Keratinocyte (primary cell): ENCODE results near the gene MYRIP. TPM values are rescaled to one million over a fixed set of nuclear protein-coding genes. Genes with fewer than 3 reads are reported as not detected.

Source experiments
- DNase-seq: peaks from one replicate; pipeline ENCODE4 v3.0.0-alpha.2; 2011; ENCODE audit warnings: low read depth, missing footprints, low spot score
- FAIRE-seq: peaks from 2 replicates; lab custom pipeline; 2011; peaks lifted over from hg19 to GRCh38; lab: Jason Lieb, UNC
- H2AFZ ChIP-seq: 2 replicates; pipeline ENCODE4 v1.6.0; 2012; ENCODE audit warnings: low read length, control low read depth, inconsistent platforms; ENCODE audit not compliant: control insufficient read depth
- H3K27ac ChIP-seq: 2 replicates; pipeline ENCODE4 v1.5.1; 2011; ENCODE audit warnings: low read length; ENCODE audit not compliant: control insufficient read depth, insufficient read depth
- H3K27me3 ChIP-seq: 3 replicates; pipeline ENCODE4 v1.6.0; 2011; ENCODE audit warnings: low read length; ENCODE audit not compliant: control insufficient read depth, insufficient read depth; ENCODE audit errors: extremely low read depth
- H3K36me3 ChIP-seq, 2 experiments: 2 replicates in 1 of 2; 3 replicates in 1 of 2; pipeline ENCODE4 v1.5.1; 2011; ENCODE audit warnings: low read length in 2 of 2, mild to moderate bottlenecking in 1 of 2; ENCODE audit not compliant: control insufficient read depth in 2 of 2, insufficient read depth in 2 of 2; ENCODE audit errors: extremely low read depth in 1 of 2
- H3K4me1 ChIP-seq: 3 replicates; pipeline ENCODE4 v1.5.1; 2011; ENCODE audit warnings: low read length; ENCODE audit not compliant: control insufficient read depth, insufficient read depth; ENCODE audit errors: extremely low read depth
- H3K4me2 ChIP-seq: 3 replicates; pipeline ENCODE4 v1.6.0; 2011; ENCODE audit warnings: low read depth, low read length; ENCODE audit not compliant: control insufficient read depth, insufficient read depth; ENCODE audit errors: extremely low read depth
- H3K4me3 ChIP-seq, 3 experiments: fragments of 200-600 bp in 1 of 3; sonication (generic) in 1 of 3; 2 replicates in 2 of 3; 3 replicates in 1 of 3; pipeline ENCODE4 v1.5.1; 2011 to 2016; ENCODE audit warnings: low read length in 3 of 3, mild to moderate bottlenecking in 3 of 3, control low read depth in 2 of 3, inconsistent platforms in 1 of 3, low read depth in 1 of 3, mixed read lengths in 1 of 3, mixed run types in 1 of 3, moderate library complexity in 1 of 3; ENCODE audit not compliant: control insufficient read depth in 2 of 3, insufficient read depth in 2 of 3; ENCODE audit errors: extremely low read depth in 1 of 3
- H3K79me2 ChIP-seq: 2 replicates; pipeline ENCODE4 v1.6.0; 2012; ENCODE audit warnings: low read length; ENCODE audit not compliant: control insufficient read depth, insufficient read depth
- H3K9ac ChIP-seq: 3 replicates; pipeline ENCODE4 v1.6.0; 2011; ENCODE audit warnings: low read length; ENCODE audit not compliant: control insufficient read depth, insufficient read depth; ENCODE audit errors: extremely low read depth
- H3K9me1 ChIP-seq: 3 replicates; pipeline ENCODE4 v1.6.0; 2011; ENCODE audit warnings: low read length; ENCODE audit not compliant: control insufficient read depth, insufficient read depth; ENCODE audit errors: extremely low read depth
- H3K9me3 ChIP-seq: 2 replicates; pipeline ENCODE4 v1.5.1; 2012; ENCODE audit warnings: low read depth, low read length; ENCODE audit not compliant: control insufficient read depth
- H4K20me1 ChIP-seq: 3 replicates; pipeline ENCODE4 v1.6.0; 2011; ENCODE audit warnings: low read length; ENCODE audit not compliant: control insufficient read depth, insufficient read depth; ENCODE audit errors: extremely low read depth
- CTCF ChIP-seq, 3 experiments: IDR thresholded peaks in 1 of 3; conservative IDR thresholded peaks in 1 of 3; optimal IDR thresholded peaks in 1 of 3; 2 replicates in 2 of 3; 3 replicates in 1 of 3; pipeline versions ENCODE3 to v1.5.1; 2011; ENCODE audit warnings: low read length in 3 of 3, mild to moderate bottlenecking in 3 of 3, moderate library complexity in 2 of 3, control low read depth in 1 of 3, inconsistent platforms in 1 of 3; ENCODE audit not compliant: insufficient read depth in 2 of 3; ENCODE audit errors: extremely low read depth in 1 of 3
- EZH2 ChIP-seq: IDR thresholded peaks from one replicate; pipeline ENCODE4 v1.6.1; 2012; ENCODE audit warnings: inconsistent platforms, mild to moderate bottlenecking, low read length, moderate library complexity
- dilution Hi-C: fragments of 300-500 bp; cut with MboI; formaldehyde crosslinking; loops from one replicate; pipeline ENCODE4 v1.7.0; 2020; ENCODE audit warnings: low sequenced_read_pairs; ENCODE audit not compliant: extremely low pct_ligation_motif_present
- polyA plus RNA-seq, 5 experiments: library from polyadenylated mRNA; depleted of rRNA in 3 of 5; stranded (reverse) in 3 of 5; stranded (forward) in 1 of 5; unstranded in 1 of 5; fragments of >200 nt; gene quantifications; 1 replicate in 1 of 5; 2 replicates in 3 of 5; 3 replicates in 1 of 5; pipeline versions ENCODE4 v1.2.1 to v1.2.3, GENCODE V29; 2011 to 2012; ENCODE audit warnings: missing spikeins in 2 of 5, low read depth in 1 of 5, low replicate concordance in 1 of 5

MYRIP gene
- polyA plus RNA-seq, 1 donor (not counting 4 experiments of a cell fraction or from before 2014, with no cell fraction given) = 0.01 TPM

GRCh38 chr3:40190056-40190455 is 380.6 kb downstream of the MYRIP start:
- Histone ChIP-seq H4K20me1 (no peaks in the 10 kb centered on the region), H3K27ac (no peak overlapping the region), H3K4me1 (no peaks in the 10 kb centered on the region), H3K9me1 (no peaks in the 10 kb centered on the region), H3K27me3 (peaks cover 4% of the 10 kb centered on the region), H3K4me2 (no peak overlapping the region), H3K36me3 (no peaks in the 10 kb centered on the region), H3K9me3 (no peaks in the 10 kb centered on the region), H3K9ac (no peak overlapping the region), H3K79me2 (no peaks in the 10 kb centered on the region), H3K4me3 (no peak overlapping the region), H2AFZ (no peak overlapping the region)
- dilution Hi-C loops = loop anchor here (25.0 kb wide), 1 partner anchor 178 kb away; no protein-coding TSS in a partner anchor
- no peak for DNase-seq
- FAIRE-seq = no peak
- TF ChIP-seq CTCF (optimal IDR thresholded peaks at IDR 0.05 in 1 of 3, IDR thresholded peaks at IDR 0.05 in 1 of 3, conservative IDR thresholded peaks at IDR 0.05 in 1 of 3; ENCODE audit: extremely low read depth in 1 of 3, insufficient read depth in 2 of 3, low read length in 3 of 3) = no peak
- TF ChIP-seq EZH2 = no peak

- Histone ChIP-seq H3K4me1 (no peaks in the 10 kb centered on the region), H3K4me3 (no peak overlapping the region), H3K9me3 (no peaks in the 10 kb centered on the region), H3K9me1 (no peaks in the 10 kb centered on the region), H3K4me2 (no peak overlapping the region), H2AFZ (no peak overlapping the region), H3K79me2 (no peaks in the 10 kb centered on the region), H3K36me3 (no peaks in the 10 kb centered on the region), H3K27ac (no peak overlapping the region), H3K9ac (no peak overlapping the region), H3K27me3 (no peaks in the 10 kb centered on the region), H4K20me1 (no peaks in the 10 kb centered on the region)
- FAIRE-seq (no peak), DNase-seq (no peak)
- dilution Hi-C loops = loop anchor here (25.0 kb wide), 1 partner anchor 179 kb away; no protein-coding TSS in a partner anchor
- TF ChIP-seq CTCF (optimal IDR thresholded peaks at IDR 0.05 in 1 of 3, IDR thresholded peaks at IDR 0.05 in 1 of 3, conservative IDR thresholded peaks at IDR 0.05 in 1 of 3; ENCODE audit: extremely low read depth in 1 of 3, insufficient read depth in 2 of 3, low read length in 3 of 3) (no peak), EZH2 (no peak)
These were observed 381.8 kb downstream of the MYRIP start for GRCh38 chr3:40191251-40191650.
